Measurements from ENCODE around the gene HSD11B2.

Gene HSD11B2

GRCh38 chr16:67459066-67459860 lies 28.3 kb downstream of the HSD11B2 start:
- H3K27ac ChIP-seq (ENCODE audit: low read depth, low read length, poor library complexity, severe bottlenecking) = no peak overlapping the region
- H4K20me1 ChIP-seq (ENCODE audit: insufficient read depth, low read length) = no peaks in the 10 kb centered on the region
- no peaks in the 10 kb centered on the region for H3K4me1 ChIP-seq (ENCODE audit: insufficient read depth, low read length, severe bottlenecking)
- H3K4me2 ChIP-seq (ENCODE audit: low read length) = no peak overlapping the region
- no peaks in the 10 kb centered on the region for H3K79me2 ChIP-seq (ENCODE audit: insufficient read depth, low read length)
- H3K27me3 ChIP-seq (ENCODE audit: insufficient read depth, low read length) = no peaks in the 10 kb centered on the region
- no peaks in the 10 kb centered on the region for H3K9me2 ChIP-seq (ENCODE audit: low read depth, low read length)
- no peak overlapping the region for H2AFZ ChIP-seq (ENCODE audit: low read length)
- H3K9me3 ChIP-seq (ENCODE audit: low read length) = no peaks in the 10 kb centered on the region
- no peaks in the 10 kb centered on the region; the same call in 1 of the 2 replicates for H3K36me3 ChIP-seq (ENCODE audit: insufficient read depth, low read length)
- no peaks in the 10 kb centered on the region for H3F3A ChIP-seq (ENCODE audit: insufficient read depth, low read length)
- no peak for TF ChIP-seq EZH2 (IDR thresholded peaks at IDR 0.05; ENCODE audit: borderline replicate concordance, low read length)
- TF ChIP-seq CTCF (IDR thresholded peaks at IDR 0.05; ENCODE audit: low read length) = no peak
- no peak overlapping the region for H3K9ac ChIP-seq (ENCODE audit: low read length)
- H3K4me3 ChIP-seq (ENCODE audit: low read depth, low read length, poor library complexity, severe bottlenecking) = no peak overlapping the region

- no peak overlapping the region for H3K4me2 ChIP-seq (ENCODE audit: low read length)
- H3K79me2 ChIP-seq (ENCODE audit: insufficient read depth, low read length) = 0 out of 2 replicates have a peak, but pooled peaks cover under 1% of the 10 kb centered on the region
- no peak overlapping the region for H2AFZ ChIP-seq (ENCODE audit: low read length)
- H3K9ac ChIP-seq (ENCODE audit: low read length) = no peak overlapping the region
- H3K9me3 ChIP-seq (ENCODE audit: low read length) = no peaks in the 10 kb centered on the region
- no peaks in the 10 kb centered on the region for H3K4me1 ChIP-seq (ENCODE audit: insufficient read depth, low read length, severe bottlenecking)
- TF ChIP-seq EZH2 (IDR thresholded peaks at IDR 0.05; ENCODE audit: borderline replicate concordance, low read length) (no peak), CTCF (IDR thresholded peaks at IDR 0.05; ENCODE audit: low read length) (no peak)
- H3K27me3 ChIP-seq (ENCODE audit: insufficient read depth, low read length) = no peaks in the 10 kb centered on the region
- no peaks in the 10 kb centered on the region; the same call in 1 of the 2 replicates for H3K36me3 ChIP-seq (ENCODE audit: insufficient read depth, low read length)
- H3K9me2 ChIP-seq (ENCODE audit: low read depth, low read length) = no peaks in the 10 kb centered on the region
- H4K20me1 ChIP-seq (ENCODE audit: insufficient read depth, low read length) = no peaks in the 10 kb centered on the region
- H3F3A ChIP-seq (ENCODE audit: insufficient read depth, low read length) = no peaks in the 10 kb centered on the region
- H3K4me3 ChIP-seq (ENCODE audit: low read depth, low read length, poor library complexity, severe bottlenecking) = no peak overlapping the region
- no peak overlapping the region for H3K27ac ChIP-seq (ENCODE audit: low read depth, low read length, poor library complexity, severe bottlenecking)
Observed at GRCh38 chr16:67459861-67460150, 28.9 kb downstream of the HSD11B2 start.

GRCh38 chr16:67460168-67460567 lies 29.2 kb downstream of the HSD11B2 start:
- Histone ChIP-seq H4K20me1 (ENCODE audit: insufficient read depth, low read length) (no peaks in the 10 kb centered on the region; the same call in 1 of the 2 replicates), H3K36me3 (ENCODE audit: insufficient read depth, low read length) (no peaks in the 10 kb centered on the region; the same call in 1 of the 2 replicates), H3K9ac (ENCODE audit: low read length) (no peak overlapping the region), H3F3A (ENCODE audit: insufficient read depth, low read length) (no peaks in the 10 kb centered on the region), H2AFZ (ENCODE audit: low read length) (no peak overlapping the region), H3K79me2 (ENCODE audit: insufficient read depth, low read length) (peaks cover 4% of the 10 kb centered on the region; the same call in 1 of the 2 replicates), H3K4me2 (ENCODE audit: low read length) (no peak overlapping the region), H3K4me3 (ENCODE audit: low read depth, low read length, poor library complexity, severe bottlenecking) (no peak overlapping the region), H3K4me1 (ENCODE audit: insufficient read depth, low read length, severe bottlenecking) (no peaks in the 10 kb centered on the region), H3K9me3 (ENCODE audit: low read length) (no peaks in the 10 kb centered on the region), H3K9me2 (ENCODE audit: low read depth, low read length) (no peaks in the 10 kb centered on the region), H3K27me3 (ENCODE audit: insufficient read depth, low read length) (no peaks in the 10 kb centered on the region), H3K27ac (ENCODE audit: low read depth, low read length, poor library complexity, severe bottlenecking) (no peak overlapping the region)
- TF ChIP-seq CTCF (IDR thresholded peaks at IDR 0.05; ENCODE audit: low read length) (no peak), EZH2 (IDR thresholded peaks at IDR 0.05; ENCODE audit: borderline replicate concordance, low read length) (no peak)
